SK-MEL-5 (cell line): ENCODE results near the gene IFI44L. TPM values are rescaled to one million over a fixed set of nuclear protein-coding genes. Genes with fewer than 3 reads are reported as not detected.

Source experiments
- DNase-seq: peaks from one replicate; pipeline ENCODE4 v3.0.0-alpha.2; 2016; ENCODE audit warnings: low read depth, low spot score
- in situ Hi-C: cut with HindIII; loops from 2 replicates; pipeline ENCODE4 v1.10.0; 2016; ENCODE audit warnings: low sequenced_read_pairs, high pct_unique_total_duplicates, low pct_unique_long_range_greater_than_20kb
- total RNA-seq: library from RNA; depleted of rRNA; stranded (reverse); fragments of >200 nt; shearing (Covaris generic); gene quantifications from 2 replicates; pipeline ENCODE4 v1.2.3, GENCODE V29; 2014

IFI44L gene
- total RNA-seq, 1 experiment from 2014 or later = not detected

DNA sequence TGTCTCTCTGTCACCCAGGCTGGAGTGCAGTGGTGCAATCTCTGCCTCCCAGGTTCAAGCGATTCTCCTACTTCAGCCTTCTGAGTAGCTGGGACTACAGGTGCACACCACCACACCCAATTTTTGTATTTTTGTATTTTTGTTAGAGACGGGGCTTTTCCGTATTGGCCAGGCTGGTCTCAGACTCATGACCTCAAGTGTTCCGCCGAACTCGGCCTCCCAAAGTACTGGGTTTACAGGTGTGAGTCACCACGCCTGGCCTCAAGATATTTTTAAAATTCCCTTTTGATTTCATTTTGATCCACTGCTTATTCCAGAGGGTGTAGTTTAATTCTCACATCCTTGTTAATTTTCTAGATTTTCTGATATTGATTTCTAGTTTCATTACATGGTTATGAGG lies 3.8 kb downstream of the IFI44L start:
- DNase-seq = no peak
- in situ Hi-C loops = no loop called here

DNA sequence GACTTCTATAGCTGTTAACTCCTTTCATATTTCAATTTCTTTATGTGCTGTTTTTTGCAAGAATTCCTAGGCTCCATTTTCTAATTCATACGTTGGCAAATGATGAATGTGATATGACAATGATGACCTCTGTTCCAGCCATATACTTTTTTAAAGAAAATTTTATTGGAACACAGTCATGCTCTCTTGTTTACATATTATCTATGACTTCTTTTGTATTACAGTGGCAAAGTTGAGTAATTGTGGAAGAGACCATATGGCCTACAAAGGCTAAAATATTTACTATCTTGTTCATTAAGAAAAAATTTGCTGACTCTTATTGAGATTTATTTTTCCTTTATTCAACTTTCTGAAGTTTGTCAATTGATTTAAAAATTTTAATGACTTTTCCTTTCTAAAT lies 7.1 kb downstream of the IFI44L start:
- no peak for DNase-seq
- in situ Hi-C loops = no loop called here

DNA sequence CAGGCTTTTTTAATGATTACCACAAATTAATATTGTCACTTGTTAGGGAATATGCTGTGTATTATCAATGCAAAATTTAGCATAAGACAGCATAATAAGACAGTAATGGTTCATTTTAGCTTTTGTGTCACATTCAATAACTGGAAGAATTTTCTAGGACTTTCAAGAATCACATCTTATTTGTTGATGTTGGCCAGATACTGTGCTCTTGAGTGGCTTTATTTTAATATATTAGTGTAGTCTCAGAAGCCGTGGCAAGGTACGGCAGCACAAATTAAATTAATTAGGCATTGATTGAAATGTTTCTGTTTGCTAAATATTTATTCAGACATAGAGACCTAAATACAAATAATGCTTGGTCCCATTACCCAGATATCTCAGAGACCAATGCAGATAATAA lies 10.4 kb downstream of the IFI44L start:
- in situ Hi-C loops = no loop called here
- no peak for DNase-seq

DNA sequence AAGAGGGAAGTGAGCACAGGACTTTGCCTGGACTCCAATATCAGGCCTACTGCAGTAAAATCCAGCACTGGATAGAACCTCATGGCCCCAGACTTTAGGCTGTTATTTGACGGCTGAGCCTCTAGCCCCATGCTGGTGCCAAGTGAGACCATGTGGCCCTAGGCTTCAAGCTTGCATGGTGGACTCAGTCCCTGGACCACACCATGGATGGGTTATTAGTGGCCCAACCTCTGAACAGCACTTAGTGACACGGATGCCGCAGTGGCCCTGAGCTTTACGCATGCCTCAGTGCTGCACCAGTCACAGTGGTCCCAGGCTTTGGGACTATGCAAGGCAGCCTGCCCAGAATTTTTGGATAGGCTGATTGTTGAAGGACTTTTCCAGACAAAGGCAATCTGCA lies 13.0 kb downstream of the IFI44L start:
- no peak for DNase-seq
- in situ Hi-C loops = no loop called here

DNA sequence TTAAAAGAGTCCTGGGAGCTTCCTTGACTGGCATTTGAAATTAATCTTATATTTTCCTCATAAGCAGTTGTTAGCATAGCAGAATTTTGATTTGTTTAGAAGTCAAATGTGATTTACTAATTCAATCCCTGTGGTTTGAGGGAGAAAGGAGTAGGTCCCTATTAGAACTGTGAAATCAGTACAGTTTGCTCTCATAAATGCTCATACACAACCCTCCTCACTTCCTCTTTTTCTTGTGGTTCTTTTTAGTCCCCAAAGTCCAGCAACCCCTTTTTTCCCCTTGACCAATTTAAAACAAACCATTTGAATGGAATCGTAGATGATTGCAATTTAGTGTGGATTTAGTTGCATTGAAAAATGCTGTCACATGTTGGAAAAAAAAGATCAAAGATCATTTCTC lies 20.2 kb downstream of the IFI44L start:
- in situ Hi-C loops = no loop called here
- DNase-seq = no peak

DNA sequence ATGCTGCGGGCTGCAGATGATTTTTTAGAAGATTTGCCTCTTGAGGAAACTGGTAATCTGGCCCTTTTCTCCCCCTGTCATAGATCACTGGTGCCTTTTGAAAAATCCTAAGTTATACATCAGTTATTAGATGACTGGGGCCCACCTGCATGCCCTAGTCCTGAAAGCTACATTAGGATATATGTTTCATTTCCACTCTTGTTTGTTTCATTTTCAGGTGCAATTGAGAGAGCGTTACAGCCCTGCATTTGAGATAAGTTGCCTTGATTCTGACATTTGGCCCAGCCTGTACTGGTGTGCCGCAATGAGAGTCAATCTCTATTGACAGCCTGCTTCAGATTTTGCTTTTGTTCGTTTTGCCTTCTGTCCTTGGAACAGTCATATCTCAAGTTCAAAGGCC lies 21.3 kb downstream of the IFI44L start:
- no peak for DNase-seq
- in situ Hi-C loops = no loop called here

DNA sequence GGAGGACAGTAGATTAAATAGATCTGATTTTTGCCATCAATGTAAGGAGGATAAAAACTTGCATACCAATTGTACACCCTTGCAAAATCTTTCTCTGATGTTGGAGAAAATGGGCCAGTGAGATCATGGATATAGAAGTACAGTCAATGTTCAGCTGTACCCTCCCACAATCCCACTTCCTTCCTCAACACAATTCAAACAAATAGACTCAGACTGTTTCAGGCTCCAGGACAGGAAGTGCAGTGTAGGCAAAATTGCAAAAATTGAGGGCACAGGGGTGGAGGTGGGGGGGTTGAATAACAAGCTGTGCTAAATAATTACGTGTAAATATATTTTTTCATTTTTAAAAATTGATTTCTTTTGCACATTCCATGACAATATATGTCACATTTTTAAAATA lies 25.5 kb downstream of the IFI44L start:
- DNase-seq = no peak
- in situ Hi-C loops = no loop called here

DNA sequence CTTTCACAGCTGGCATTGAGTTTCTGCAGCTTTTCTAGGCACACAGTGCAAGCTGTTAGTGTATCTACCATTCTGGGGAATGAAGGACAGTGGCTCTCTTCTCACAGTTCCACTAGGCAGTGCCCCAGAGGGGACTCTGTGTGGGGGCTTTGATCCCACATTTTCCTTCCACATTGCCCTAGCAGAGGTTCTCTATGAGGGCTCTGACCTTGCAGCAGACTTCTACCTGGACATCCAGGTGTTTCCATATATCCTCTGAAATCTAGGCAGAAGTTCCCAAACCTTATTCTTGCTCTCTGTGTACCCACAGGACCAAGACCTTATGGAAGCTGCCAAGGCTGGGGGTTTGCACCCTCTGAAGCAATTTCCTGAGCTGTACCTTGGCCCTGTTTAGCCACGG lies 27.0 kb downstream of the IFI44L start:
- no peak for DNase-seq
- in situ Hi-C loops = no loop called here

DNA sequence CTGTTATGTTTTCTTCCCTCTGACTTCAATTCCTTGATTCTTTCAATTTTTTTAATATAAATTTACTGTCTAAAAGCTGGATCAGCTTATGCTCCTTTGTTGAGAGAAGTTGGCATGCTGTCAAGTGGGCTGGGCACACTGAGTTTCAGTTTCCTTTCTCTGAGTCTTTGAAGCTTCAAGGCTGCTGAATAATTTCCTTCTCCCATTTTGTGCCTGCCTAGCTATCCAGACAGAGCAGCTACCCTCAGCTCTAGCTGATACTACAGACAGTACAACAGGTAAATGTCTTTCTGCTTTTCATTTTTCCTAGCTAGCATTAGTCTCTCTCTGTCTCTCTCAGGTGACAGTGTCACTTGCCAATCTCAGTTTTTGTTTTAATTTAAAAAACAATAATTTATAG lies 29.4 kb downstream of the IFI44L start, which contains the start of gene IFI44:
IFI44 (plus strand) TSS at position 204 of the 400 bp plus-strand sequence. CDS start 365 bp downstream, outside the sequence.
- DNase-seq = peak; percentile 54
- in situ Hi-C loops = no loop called here

DNA sequence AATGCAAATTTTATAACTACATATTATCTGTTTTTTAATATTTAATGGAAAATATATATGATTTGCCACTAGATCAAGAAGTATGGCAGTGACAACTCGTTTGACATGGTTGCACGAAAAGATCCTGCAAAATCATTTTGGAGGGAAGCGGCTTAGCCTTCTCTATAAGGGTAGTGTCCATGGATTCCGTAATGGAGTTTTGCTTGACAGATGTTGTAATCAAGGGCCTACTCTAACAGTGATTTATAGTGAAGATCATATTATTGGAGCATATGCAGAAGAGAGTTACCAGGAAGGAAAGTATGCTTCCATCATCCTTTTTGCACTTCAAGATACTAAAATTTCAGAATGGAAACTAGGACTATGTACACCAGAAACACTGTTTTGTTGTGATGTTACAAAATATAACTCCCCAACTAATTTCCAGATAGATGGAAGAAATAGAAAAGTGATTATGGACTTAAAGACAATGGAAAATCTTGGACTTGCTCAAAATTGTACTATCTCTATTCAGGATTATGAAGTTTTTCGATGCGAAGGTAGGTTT lies 29.9 kb downstream of the IFI44L start:
- in situ Hi-C loops = no loop called here
- DNase-seq = no peak

DNA sequence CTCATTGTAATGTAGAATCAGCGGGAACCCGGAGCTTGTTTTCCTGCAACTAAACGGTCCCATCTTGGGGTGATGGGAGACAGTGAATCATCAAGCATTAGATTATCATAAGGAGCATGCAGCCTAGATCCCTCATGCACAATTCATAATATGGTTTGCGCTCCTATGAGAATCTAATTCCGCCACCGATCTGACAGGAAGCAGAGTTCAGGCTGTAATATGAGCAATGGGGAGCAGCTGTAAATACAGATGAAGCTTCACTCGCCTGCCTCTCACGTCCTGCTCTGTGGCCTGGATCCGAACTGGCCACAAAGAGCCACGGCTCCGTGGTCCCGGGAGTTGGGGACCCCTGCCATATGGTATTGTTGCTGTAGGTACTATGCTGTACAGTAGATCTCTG lies 31.0 kb downstream of the IFI44L start:
- in situ Hi-C loops = no loop called here
- DNase-seq = no peak

DNA sequence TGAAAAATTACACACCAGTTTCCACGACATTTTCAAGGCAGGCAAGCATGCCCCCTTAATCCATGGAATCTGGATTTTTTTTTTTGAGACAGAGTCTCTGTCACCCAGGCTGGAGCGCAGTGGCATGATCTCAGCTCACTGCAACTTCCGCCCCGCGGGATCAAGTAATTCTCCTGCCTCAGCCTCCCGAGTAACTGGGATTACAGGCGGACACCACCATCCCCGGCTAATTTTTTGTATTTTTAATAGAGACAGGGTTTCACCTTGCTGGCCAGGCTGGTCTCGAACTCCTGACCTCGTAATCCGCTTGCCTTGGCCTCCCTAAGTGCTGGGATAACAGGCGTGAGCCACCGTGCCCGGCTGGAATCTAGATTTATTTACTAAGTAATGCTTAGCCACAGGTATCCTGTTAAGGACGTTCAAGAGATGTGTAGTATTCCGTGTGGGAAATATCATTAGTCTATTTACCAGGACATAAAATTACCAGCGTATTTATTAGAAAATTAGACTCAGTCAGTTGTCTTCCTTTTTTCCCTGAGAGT lies 31.8 kb downstream of the IFI44L start:
- no peak for DNase-seq
- in situ Hi-C loops = no loop called here

DNA sequence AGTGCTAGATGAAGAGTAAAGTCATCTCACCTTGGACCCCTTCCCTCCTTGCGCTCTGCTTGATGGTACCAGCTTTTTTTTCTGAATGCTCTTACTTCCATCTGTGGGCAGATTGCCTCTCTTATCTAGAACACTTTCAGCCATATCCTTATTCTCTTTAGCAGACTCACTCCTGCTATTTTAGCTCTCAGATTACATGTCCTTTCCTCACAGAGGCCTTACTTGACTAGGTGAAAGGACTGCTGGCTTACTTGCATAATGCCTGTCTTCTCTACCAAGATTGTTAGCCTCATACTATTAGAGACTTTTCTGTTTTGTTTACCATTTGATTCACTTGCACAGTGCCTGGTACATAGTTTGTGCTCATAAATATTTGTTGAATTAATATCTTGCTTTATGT lies 38.7 kb downstream of the IFI44L start:
- in situ Hi-C loops = no loop called here
- DNase-seq = no peak

DNA sequence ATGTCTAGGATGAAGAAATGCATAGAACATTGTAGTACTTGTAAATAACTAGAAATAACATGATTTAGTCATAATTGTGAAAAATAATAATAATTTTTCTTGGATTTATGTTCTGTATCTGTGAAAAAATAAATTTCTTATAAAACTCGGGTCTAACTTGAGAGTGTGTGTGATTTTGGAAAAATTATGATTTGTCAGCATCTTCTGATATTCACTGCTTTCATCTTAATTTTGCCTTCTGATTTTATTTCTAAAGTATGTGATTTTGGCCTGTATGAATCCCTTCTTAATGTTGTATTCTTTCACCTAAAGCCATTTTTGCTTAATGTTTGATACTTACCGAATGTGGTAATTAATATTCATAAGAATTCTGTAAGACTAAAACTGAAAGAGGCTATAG lies 43.7 kb downstream of the IFI44L start:
- no peak for DNase-seq
- in situ Hi-C loops = no loop called here

DNA sequence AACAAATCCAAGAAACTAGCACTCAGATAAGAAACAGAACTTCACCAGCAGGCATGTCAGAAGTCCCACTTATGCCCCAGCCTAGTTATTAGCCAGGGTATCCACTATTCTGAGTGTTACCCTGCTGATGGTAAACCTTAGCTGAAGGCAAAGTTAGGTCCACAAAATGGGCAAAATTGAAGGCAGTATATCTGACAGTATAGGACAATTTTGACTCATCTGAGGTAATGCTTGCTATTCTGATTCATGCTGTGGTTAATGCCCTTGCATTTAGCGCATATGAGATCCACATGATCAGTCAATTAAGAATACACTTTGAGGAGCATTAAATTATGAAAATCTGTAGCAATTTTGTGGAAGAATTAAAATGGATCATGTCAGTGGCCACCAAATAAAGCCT lies 44.5 kb downstream of the IFI44L start:
- no peak for DNase-seq
- in situ Hi-C loops = no loop called here

DNA sequence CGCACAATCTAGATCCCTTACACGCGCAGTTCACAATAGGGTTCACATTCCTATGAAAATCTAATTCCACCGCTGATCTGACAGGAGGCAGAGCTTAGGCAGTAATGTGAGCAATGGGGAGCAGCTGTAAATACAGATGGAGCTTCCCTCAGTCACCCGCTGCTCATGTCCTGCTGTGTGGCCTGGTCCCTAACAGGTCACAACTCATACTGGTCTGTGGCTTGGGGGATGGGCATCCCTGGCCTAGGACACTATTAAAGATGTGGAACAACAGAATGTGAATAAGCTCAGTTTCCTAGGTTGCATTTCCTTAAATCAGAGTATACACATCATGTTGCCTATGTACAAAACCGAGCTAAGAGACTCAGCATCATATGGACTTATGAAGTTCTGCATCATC lies 45.6 kb downstream of the IFI44L start:
- DNase-seq = no peak

DNA sequence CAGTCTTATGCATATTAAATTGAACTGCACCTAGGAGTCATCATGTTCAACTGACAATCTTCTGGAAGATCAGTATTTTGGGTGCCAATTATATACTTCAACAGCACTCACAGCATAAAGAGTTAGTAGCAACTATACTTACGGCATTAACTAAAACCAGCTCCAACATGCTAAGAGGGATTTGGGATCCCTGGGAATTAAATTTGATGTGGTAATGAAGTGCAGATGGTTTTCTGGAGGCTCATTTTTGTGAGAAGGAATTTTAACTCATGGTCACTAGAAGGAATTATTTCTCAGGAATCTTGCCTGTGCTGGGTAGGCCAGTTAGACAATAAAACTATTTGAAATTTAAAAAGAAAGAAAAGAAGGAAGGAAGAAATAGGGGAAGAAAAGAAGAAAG lies 47.7 kb downstream of the IFI44L start:
- in situ Hi-C loops = no loop called here
- no peak for DNase-seq

More for the DNA sequence above, 45.6 kb downstream of the IFI44L start:
- in situ Hi-C loops = no loop called here

DNA sequence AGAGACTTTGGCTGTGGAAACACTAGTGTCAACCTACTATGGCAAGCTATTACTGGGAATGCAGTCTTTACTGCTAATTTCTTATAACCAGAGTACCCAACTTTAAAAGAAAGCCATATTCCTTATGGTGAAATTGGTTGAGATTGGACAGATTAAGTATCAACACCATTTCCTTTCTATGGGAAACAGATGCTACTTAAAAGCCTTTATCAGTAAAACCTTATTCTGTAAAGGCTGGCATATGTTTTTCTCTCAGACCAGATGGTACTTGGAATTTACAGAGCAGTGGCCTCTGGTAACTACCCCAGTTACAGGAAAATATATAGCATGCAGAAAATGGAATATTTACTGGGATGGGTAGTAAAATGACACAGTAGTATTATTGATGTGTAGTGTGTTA lies 48.2 kb downstream of the IFI44L start:
- DNase-seq = no peak
- in situ Hi-C loops = no loop called here

DNA sequence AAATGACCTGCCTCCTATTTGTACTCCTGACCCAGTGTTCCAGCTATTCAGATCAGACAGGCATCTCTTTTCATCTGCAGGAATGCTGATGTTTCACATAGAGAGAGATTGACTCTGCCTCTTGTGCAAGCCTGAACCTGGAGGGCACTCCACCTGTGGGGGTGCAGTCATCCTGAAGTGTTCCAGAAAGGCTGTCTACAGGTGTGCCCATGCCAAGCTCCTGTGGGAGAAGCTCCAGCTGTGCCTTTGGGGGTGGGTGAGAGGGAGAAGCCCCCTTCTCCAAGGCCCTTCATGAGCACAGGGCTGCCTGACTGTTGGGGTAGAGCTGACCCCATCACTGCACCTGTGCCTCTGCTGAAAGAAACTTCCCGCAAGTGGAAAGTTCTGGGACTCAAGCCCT lies 52.2 kb downstream of the IFI44L start:
- DNase-seq = no peak
- in situ Hi-C loops = no loop called here

DNA sequence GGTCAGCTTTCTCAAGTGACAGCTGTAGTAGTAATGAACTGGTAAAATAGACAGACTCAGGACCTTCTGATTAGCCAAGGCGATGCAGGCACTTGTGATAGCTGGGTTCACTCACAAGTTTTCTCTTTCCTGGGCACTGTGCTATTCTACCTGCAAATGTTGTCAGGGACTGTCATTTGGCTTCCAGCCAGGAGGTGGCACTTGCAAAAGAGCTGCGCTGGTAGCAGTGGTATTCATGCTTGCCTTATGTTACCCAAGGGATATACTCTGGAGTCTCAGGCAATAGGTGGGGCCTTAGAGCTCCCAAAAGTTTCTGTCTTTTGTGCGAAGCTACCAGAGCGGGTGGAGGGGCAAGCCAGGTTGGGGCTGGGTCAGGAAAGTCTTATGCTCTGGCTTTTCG lies 52.9 kb downstream of the IFI44L start:
- in situ Hi-C loops = no loop called here
- DNase-seq = no peak
